Stomach (tissue), 9 donors: ENCODE measurements around the gene KIF1A. TPM values are rescaled to one million over a fixed set of nuclear protein-coding genes. Genes with fewer than 3 reads are reported as not detected.
A peak's percentile ranks its signal among the peaks of the same experiment; 100 is the strongest.

Experiments used
- DNase-seq, 2 donors: peaks; one replicate each; pipeline versions ENCODE4 v3.0.0 to v3.0.0-alpha.2; 2013 to 2019
- H3K27ac ChIP-seq, 5 donors: fragments of 200-600 bp in 4 of 5; sonication (generic) in 4 of 5; one replicate each; pipeline ENCODE4 v1.5.1; 2013 to 2019; ENCODE audit warnings: mild to moderate bottlenecking in 1 of 5, moderate library complexity in 1 of 5
- H3K27me3 ChIP-seq, 3 donors: fragments of 200-600 bp; sonication (generic); one replicate each; pipeline ENCODE4 v1.5.1; 2017 to 2019; ENCODE audit warnings: mixed run types in 1 of 3
- H3K36me3 ChIP-seq, 4 donors: fragments of 200-600 bp; sonication (generic); 1 replicate in 3 of 4; 2 replicates in 1 of 4; pipeline ENCODE4 v1.5.1; 2016 to 2019
- H3K4me1 ChIP-seq, 4 donors: fragments of 200-600 bp; sonication (generic); one replicate each; pipeline ENCODE4 v1.5.1; 2016 to 2019
- H3K4me3 ChIP-seq, 4 donors: fragments of 200-600 bp; sonication (generic) in 3 of 4; one replicate each; pipeline ENCODE4 v1.5.1; 2016 to 2019; ENCODE audit warnings: mild to moderate bottlenecking in 1 of 4
- H3K9me3 ChIP-seq, 4 donors: fragments of 200-600 bp; sonication (generic); one replicate each; pipeline ENCODE4 v1.5.1; 2016 to 2019
- CTCF ChIP-seq, 7 experiments: fragments of 450-650 bp in 4 of 7; fragments of 200-600 bp in 3 of 7; sonication (generic) in 3 of 7; IDR thresholded peaks; one replicate each; pipeline ENCODE4 v1.5.1; 2016 to 2019; ENCODE audit warnings: antibody characterized with exemption in 7 of 7, control low read depth in 2 of 7, mild to moderate bottlenecking in 1 of 7
- EP300 ChIP-seq: sonication (generic); formaldehyde crosslinking; IDR thresholded peaks from one replicate; pipeline ENCODE4 v1.6.1; 2017; ENCODE audit warnings: antibody characterized with exemption
- POLR2A ChIP-seq, 4 donors: fragments of 450-650 bp; IDR thresholded peaks; one replicate each; pipeline ENCODE4 v1.6.1; 2016; ENCODE audit warnings: antibody characterized with exemption in 4 of 4, control low read depth in 2 of 4, mild to moderate bottlenecking in 1 of 4, moderate library complexity in 1 of 4
- POLR2AphosphoS5 ChIP-seq, 3 donors: sonication (generic); formaldehyde crosslinking; IDR thresholded peaks; one replicate each; pipeline ENCODE4 v1.6.1; 2016; ENCODE audit warnings: antibody characterized with exemption in 3 of 3
- WGBS, 5 donors: extraction: QIAGEN DNeasy Blood & Tissue Kit in 3 of 5; methylation state at CpG; one replicate each; pipeline versions ENCODE4 v1.1.5 to v1.1.7; 2013 to 2018; 5-methylcytosine and 5-hydroxymethylcytosine counted together
- intact Hi-C: fragments of 100-400 bp; cut with DNase I; formaldehyde crosslinking; loops from one replicate; pipeline ENCODE4 v1.15.1; 2023; ENCODE audit warnings: low total_unique reads
- polyA plus RNA-seq, 3 donors: library from polyadenylated mRNA; stranded (reverse); fragments of 200-250 nt; gene quantifications; one replicate each; pipeline ENCODE4 v1.2.3, GENCODE V29; 2013
- total RNA-seq, 5 donors: library from RNA; depleted of rRNA; stranded (reverse); fragments of >200 nt; gene quantifications; one replicate each; pipeline versions ENCODE4 v1.1.0 to v1.2.3, GENCODE V29; 2014 to 2016
- donor health status: healthy with polysubstance abuse.
- donor health status: Bipolar disorder and iron deficiency.
- donor health status: healthy.

KIF1A gene
- total and polyA plus RNA-seq, 8 donors = 0.15 to 12.5 (median 2.5) TPM

- no peak for DNase-seq
- Histone ChIP-seq H3K27me3 (peaks cover 0 to 24% (median 0%) of the 10 kb centered on the region in 3 donors), H3K27ac (no peak overlapping the region), H3K9me3 (peaks cover 0 to 18% (median 9%) of the 10 kb centered on the region in 4 donors), H3K4me3 (no peak overlapping the region), H3K36me3 (no peaks in the 10 kb centered on the region), H3K4me1 (no peaks in the 10 kb centered on the region)
- TF ChIP-seq CTCF (IDR thresholded peaks at IDR 0.05) (no peak), POLR2AphosphoS5 (IDR thresholded peaks at IDR 0.05) (no peak), POLR2A (IDR thresholded peaks at IDR 0.05) (no peak), EP300 (no peak)
- WGBS, 5 donors = 48 to 53% (median 52%) methylated on average over 6 of the region's 6 CpGs
- intact Hi-C loops = no loop called here
Observed at GRCh38 chr2:240810199-240810598, 9.8 kb downstream of the KIF1A start.

- intact Hi-C loops = no loop called here
- Histone ChIP-seq H3K4me1 (no peaks in the 10 kb centered on the region), H3K9me3 (peaks cover 0 to 15% (median 8%) of the 10 kb centered on the region in 4 donors), H3K4me3 (no peak overlapping the region), H3K27me3 (peaks cover 0 to 21% (median 0%) of the 10 kb centered on the region in 3 donors), H3K36me3 (no peaks in the 10 kb centered on the region), H3K27ac (no peak overlapping the region)
- DNase-seq = peak in 1 of 2 donors; percentile 20
- WGBS, 5 donors = 80 to 89% (median 85%) methylated on average over 9 of the region's 9 CpGs
- TF ChIP-seq CTCF (IDR thresholded peaks at IDR 0.05) = no peak
- no peak for TF ChIP-seq POLR2AphosphoS5 (IDR thresholded peaks at IDR 0.05)
- no peak for TF ChIP-seq POLR2A (IDR thresholded peaks at IDR 0.05)
- TF ChIP-seq EP300 = no peak
Observed at GRCh38 chr2:240809276-240809675, 10.7 kb downstream of the KIF1A start.

- Histone ChIP-seq H3K4me1 (no peaks in the 10 kb centered on the region), H3K4me3 (no peak overlapping the region), H3K27me3 (peaks cover 0 to 35% (median 0%) of the 10 kb centered on the region in 3 donors), H3K36me3 (no peaks in the 10 kb centered on the region), H3K27ac (no peak overlapping the region), H3K9me3 (peaks cover 0 to 9% (median 2%) of the 10 kb centered on the region in 4 donors)
- intact Hi-C loops = no loop called here
- no peak for DNase-seq
- TF ChIP-seq EP300 = no peak
- TF ChIP-seq POLR2AphosphoS5 (IDR thresholded peaks at IDR 0.05) = no peak
- TF ChIP-seq CTCF (IDR thresholded peaks at IDR 0.05) = no peak
- TF ChIP-seq POLR2A (IDR thresholded peaks at IDR 0.05) = no peak
- 72 to 90% (median 80%) methylated on average over 2 of the region's 2 CpGs for WGBS, 5 donors
Observed at GRCh38 chr2:240806459-240806858, 13.6 kb downstream of the KIF1A start.

GRCh38 chr2:240806006-240806405 lies 14.0 kb downstream of the KIF1A start:
- Histone ChIP-seq H3K4me1 (no peaks in the 10 kb centered on the region), H3K4me3 (no peak overlapping the region), H3K9me3 (peaks cover 0 to 9% (median 2%) of the 10 kb centered on the region in 4 donors), H3K36me3 (no peaks in the 10 kb centered on the region), H3K27me3 (peaks cover 0 to 36% (median 0%) of the 10 kb centered on the region in 3 donors), H3K27ac (no peak overlapping the region)
- peak in 1 of 2 donors; percentile 11 for DNase-seq
- intact Hi-C loops = no loop called here
- 74 to 88% (median 82%) methylated on average over 4 of the region's 4 CpGs for WGBS, 5 donors
- no peak for TF ChIP-seq CTCF (IDR thresholded peaks at IDR 0.05)
- TF ChIP-seq POLR2A (IDR thresholded peaks at IDR 0.05) = no peak
- no peak for TF ChIP-seq EP300
- TF ChIP-seq POLR2AphosphoS5 (IDR thresholded peaks at IDR 0.05) = no peak
